ENCODE data around the gene EIF3F. TPM values are rescaled to one million over a fixed set of nuclear protein-coding genes. Genes with fewer than 3 reads are reported as not detected.
A peak's percentile ranks its signal among the peaks of the same experiment; 100 is the strongest.

EIF3F gene
- total RNA-seq, 1 donor from 2014 or later, result 257 TPM

DNA sequence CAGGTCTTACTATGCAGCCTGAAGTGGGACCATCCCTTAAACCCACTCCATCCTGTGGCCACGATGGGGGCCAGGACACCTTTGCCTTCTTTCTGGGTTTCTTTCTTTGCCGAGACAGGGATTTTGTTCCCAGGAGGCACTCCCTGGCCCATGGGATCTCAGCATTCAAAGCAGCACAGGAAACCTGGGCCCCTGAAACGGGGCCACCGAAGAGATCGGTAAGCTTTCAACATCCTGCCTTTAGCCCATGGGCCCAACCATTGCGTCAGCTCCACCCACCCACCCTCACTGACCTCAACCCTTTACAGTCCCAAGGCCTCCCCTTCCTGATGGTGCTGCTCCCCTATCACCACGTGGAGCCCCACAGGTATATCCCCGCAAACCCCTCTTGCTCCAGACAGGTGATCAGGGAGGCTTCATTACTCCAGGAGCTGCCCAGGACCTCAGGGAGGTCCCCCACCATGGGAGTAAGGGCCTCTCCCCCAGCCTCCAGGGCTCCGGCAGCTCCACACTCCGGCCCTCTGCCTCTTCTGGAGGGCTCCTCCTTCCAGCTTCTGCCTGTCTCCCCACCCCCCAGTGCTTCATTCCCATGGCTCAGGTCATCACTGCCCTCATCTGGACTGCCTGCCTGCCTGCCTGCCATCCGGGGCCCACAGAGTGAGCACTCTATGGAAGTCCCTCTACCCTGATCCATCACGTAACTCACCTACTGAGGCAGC lies 51.8 kb downstream of the EIF3F start:
- H3K79me2 ChIP-seq (ENCODE audit: low read depth), result no peaks in the 10 kb centered on the region
- Mint-ChIP-seq H3K9me3 (peaks cover 5% of the 10 kb centered on the region), H3K36me3 (no peaks in the 10 kb centered on the region), H3K4me1 (peaks cover 34% of the 10 kb centered on the region), H3K4me3 (no peak overlapping the region), H3K27ac (peak overlapping the region; percentile 82), H3K27me3 (ENCODE audit: insufficient read depth, low read depth) (peaks cover 5% of the 10 kb centered on the region)
- H3K4me2 ChIP-seq, result no peak overlapping the region
- H3K4me3 ChIP-seq, result no peak overlapping the region
- no peaks in the 10 kb centered on the region for H3K27me3 ChIP-seq
- H3K9ac ChIP-seq, result no peak overlapping the region
- no peak for TF ChIP-seq EZH2 (IDR thresholded peaks at IDR 0.05)
- TF ChIP-seq, protein P1, sequence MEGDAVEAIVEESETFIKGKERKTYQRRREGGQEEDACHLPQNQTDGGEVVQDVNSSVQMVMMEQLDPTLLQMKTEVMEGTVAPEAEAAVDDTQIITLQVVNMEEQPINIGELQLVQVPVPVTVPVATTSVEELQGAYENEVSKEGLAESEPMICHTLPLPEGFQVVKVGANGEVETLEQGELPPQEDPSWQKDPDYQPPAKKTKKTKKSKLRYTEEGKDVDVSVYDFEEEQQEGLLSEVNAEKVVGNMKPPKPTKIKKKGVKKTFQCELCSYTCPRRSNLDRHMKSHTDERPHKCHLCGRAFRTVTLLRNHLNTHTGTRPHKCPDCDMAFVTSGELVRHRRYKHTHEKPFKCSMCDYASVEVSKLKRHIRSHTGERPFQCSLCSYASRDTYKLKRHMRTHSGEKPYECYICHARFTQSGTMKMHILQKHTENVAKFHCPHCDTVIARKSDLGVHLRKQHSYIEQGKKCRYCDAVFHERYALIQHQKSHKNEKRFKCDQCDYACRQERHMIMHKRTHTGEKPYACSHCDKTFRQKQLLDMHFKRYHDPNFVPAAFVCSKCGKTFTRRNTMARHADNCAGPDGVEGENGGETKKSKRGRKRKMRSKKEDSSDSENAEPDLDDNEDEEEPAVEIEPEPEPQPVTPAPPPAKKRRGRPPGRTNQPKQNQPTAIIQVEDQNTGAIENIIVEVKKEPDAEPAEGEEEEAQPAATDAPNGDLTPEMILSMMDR (IDR thresholded peaks at IDR 0.05), result no peak
- TF ChIP-seq EZH2phosphoT487 (IDR thresholded peaks at IDR 0.05), result no peak
- H3K36me3 ChIP-seq, result no peaks in the 10 kb centered on the region
- no peaks in the 10 kb centered on the region for H3K4me1 ChIP-seq
- H4K20me1 ChIP-seq (ENCODE audit: low read depth), result no peaks in the 10 kb centered on the region
- no peaks in the 10 kb centered on the region for H3F3A ChIP-seq (ENCODE audit: low read depth)
- no peaks in the 10 kb centered on the region for H3K9me3 ChIP-seq (ENCODE audit: low read depth)
- no peak overlapping the region for H2AFZ ChIP-seq (replicated peaks)
- no peak for DNase-seq (ENCODE audit: low spot score)
- H3K27ac ChIP-seq, result no peak overlapping the region

DNA sequence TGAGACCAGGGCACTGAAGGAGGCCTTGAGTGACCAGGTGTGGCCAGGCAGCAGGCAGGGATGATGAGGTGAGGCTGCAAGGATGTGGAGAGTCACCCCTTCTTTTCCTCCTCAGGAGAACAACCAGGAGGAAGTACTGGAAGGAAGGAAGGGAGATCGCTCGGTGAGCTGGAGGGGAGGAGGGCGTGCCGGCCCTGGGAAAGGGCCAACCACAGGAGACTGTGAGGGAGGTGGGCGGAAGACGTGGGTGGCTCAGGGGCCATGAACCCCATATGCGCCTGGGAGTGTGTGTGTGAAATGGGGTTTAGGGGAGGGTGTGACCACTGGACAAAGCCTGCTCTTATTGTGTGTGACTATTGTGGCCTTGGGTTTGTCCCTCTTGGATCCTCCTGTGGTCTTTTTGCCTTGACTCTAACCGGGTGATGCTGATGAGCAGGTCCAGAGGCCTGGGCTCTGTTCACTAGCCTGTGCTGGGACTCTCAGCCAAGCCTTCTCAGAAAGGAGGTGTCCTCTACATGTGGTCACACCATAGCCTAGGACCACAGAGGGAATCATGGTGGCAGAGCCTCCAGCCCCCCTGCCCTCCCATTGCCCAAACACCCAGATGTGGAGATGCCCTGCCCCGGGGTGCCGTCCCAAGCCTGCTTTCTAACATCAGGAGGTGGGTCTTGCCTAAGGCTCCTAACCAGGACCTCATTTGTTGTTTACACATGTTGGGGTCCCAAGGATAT lies 52.6 kb downstream of the EIF3F start:
- Histone ChIP-seq H3F3A (ENCODE audit: low read depth) (no peaks in the 10 kb centered on the region), H3K79me2 (ENCODE audit: low read depth) (no peaks in the 10 kb centered on the region), H3K4me3 (no peak overlapping the region), H3K4me2 (no peak overlapping the region), H3K36me3 (no peaks in the 10 kb centered on the region), H3K9ac (no peak overlapping the region), H3K4me1 (no peaks in the 10 kb centered on the region), H3K27ac (no peak overlapping the region), H3K9me3 (ENCODE audit: low read depth) (no peaks in the 10 kb centered on the region), H3K27me3 (no peaks in the 10 kb centered on the region), H2AFZ (replicated peaks) (no peak overlapping the region), H4K20me1 (ENCODE audit: low read depth) (no peaks in the 10 kb centered on the region)
- peak overlapping the region; percentile 58 for H3K27ac Mint-ChIP-seq
- no peaks in the 10 kb centered on the region for H3K36me3 Mint-ChIP-seq
- DNase-seq (ENCODE audit: low spot score), result no peak
- peaks cover 34% of the 10 kb centered on the region for H3K4me1 Mint-ChIP-seq
- no peak overlapping the region for H3K4me3 Mint-ChIP-seq
- peaks cover 5% of the 10 kb centered on the region for H3K27me3 Mint-ChIP-seq (ENCODE audit: insufficient read depth, low read depth)
- TF ChIP-seq, protein P1 (IDR thresholded peaks at IDR 0.05), result no peak
- TF ChIP-seq EZH2 (IDR thresholded peaks at IDR 0.05) (no peak), EZH2phosphoT487 (IDR thresholded peaks at IDR 0.05) (no peak)
- H3K9me3 Mint-ChIP-seq, result peaks cover 5% of the 10 kb centered on the region

DNA sequence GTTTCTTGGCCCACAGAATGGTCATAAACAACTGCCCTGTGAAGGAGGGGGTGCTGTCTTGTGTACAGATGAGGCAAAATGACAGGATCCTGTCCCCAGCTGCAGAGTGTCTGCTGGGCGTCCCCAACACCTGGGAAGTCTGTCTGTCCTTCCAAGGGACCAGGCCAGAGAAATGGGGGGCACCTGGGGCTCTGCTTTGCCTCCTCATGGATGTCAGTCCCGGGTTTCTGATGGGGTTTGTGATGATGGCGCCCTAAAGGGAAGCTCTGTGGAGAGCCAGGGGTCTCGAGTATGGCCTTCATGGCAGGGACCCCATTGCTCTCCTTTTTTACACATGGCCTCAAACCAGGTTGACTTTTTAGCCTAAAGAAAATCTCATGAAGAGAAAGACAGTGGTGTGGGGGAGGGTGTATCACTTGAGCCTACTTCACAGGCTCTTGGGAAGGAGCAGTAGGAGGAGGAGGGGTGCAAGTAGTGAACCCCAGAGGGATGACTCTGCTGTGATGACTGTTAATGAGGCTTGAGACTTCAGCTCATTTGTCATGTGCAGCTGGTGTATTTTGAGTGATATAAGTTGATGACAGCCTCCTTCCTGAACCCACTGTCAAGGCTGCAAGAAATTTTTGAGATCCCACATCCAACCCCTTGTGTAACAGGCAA lies 53.3 kb downstream of the EIF3F start:
- DNase-seq (ENCODE audit: low spot score), result no peak
- H3K4me2 ChIP-seq, result no peak overlapping the region

More for the DNA sequence above, 53.3 kb downstream of the EIF3F start:
- H3K27me3 ChIP-seq, result no peaks in the 10 kb centered on the region
- no peak for TF ChIP-seq EZH2phosphoT487 (IDR thresholded peaks at IDR 0.05)
- TF ChIP-seq, protein P1 (IDR thresholded peaks at IDR 0.05), result no peak
- TF ChIP-seq EZH2 (IDR thresholded peaks at IDR 0.05), result no peak
- no peak overlapping the region for H2AFZ ChIP-seq (replicated peaks)
- no peak overlapping the region for H3K4me3 Mint-ChIP-seq
- no peaks in the 10 kb centered on the region for H3K9me3 ChIP-seq (ENCODE audit: low read depth)
- no peak overlapping the region for H3K4me3 ChIP-seq
- H3K36me3 Mint-ChIP-seq, result no peaks in the 10 kb centered on the region
- no peaks in the 10 kb centered on the region for H3K79me2 ChIP-seq (ENCODE audit: low read depth)
- H3K27ac Mint-ChIP-seq, result no peak overlapping the region
- H3K36me3 ChIP-seq, result no peaks in the 10 kb centered on the region
- peaks cover 5% of the 10 kb centered on the region for H3K27me3 Mint-ChIP-seq (ENCODE audit: insufficient read depth, low read depth)
- H3K9ac ChIP-seq, result no peak overlapping the region
- H3K27ac ChIP-seq, result no peak overlapping the region
- no peaks in the 10 kb centered on the region for H4K20me1 ChIP-seq (ENCODE audit: low read depth)
- peaks cover 31% of the 10 kb centered on the region for H3K4me1 Mint-ChIP-seq
- no peaks in the 10 kb centered on the region for H3K4me1 ChIP-seq
- H3K9me3 Mint-ChIP-seq, result peaks cover 5% of the 10 kb centered on the region
- no peaks in the 10 kb centered on the region for H3F3A ChIP-seq (ENCODE audit: low read depth)

Measured in neural progenitor cell (in vitro differentiated cells).